ENCODE measurements around the gene CTSC. TPM values are rescaled to one million over a fixed set of nuclear protein-coding genes. Genes with fewer than 3 reads are reported as not detected.

CTSC gene
- total RNA-seq, 1 experiment from 2014 or later: 38.0 TPM

- RAD21 ChIA-PET (ENCODE audit: low non-redundant PET in 1 of 2, low total read pairs in 2 of 2, uncharacterized antibody in 2 of 2, unreplicated experiment in 2 of 2): no interaction called here
- H3K9me3 ChIP-seq (ENCODE audit: control insufficient read depth in 1 of 2, insufficient read depth in 1 of 2, low read depth in 1 of 2, low read length in 2 of 2): no peaks in the 10 kb centered on the region
- POLR2A ChIA-PET: no interaction called here
- TF ChIP-seq JUND (IDR thresholded peaks at IDR 0.05) (no peak), ZBTB33 (IDR thresholded peaks at IDR 0.05; ENCODE audit: extremely low read depth, insufficient replicate concordance, low read length) (no peak), ELF1 (IDR thresholded peaks at IDR 0.05; ENCODE audit: borderline replicate concordance, low read depth) (no peak), POLR2AphosphoS5 (IDR thresholded peaks at IDR 0.05; ENCODE audit: low read depth, low read length) (no peak), ATF3 (IDR thresholded peaks at IDR 0.05) (no peak), ZFX (IDR thresholded peaks at IDR 0.05) (no peak), MAX (IDR thresholded peaks at IDR 0.05) (no peak), SIN3A (IDR thresholded peaks at IDR 0.05; ENCODE audit: low read depth) (no peak), FOSL1 (IDR thresholded peaks at IDR 0.05; ENCODE audit: low read depth) (no peak), YY1 (IDR thresholded peaks at IDR 0.05; ENCODE audit: extremely low read depth, insufficient replicate concordance, low read depth, low read length) (no peak), EGR1 (IDR thresholded peaks at IDR 0.05; ENCODE audit: low read depth) (no peak), EZH2 (IDR thresholded peaks at IDR 0.05) (no peak), CBX3 (IDR thresholded peaks at IDR 0.05; ENCODE audit: low read depth) (no peak), POLR2A (IDR thresholded peaks at IDR 0.05; ENCODE audit: borderline replicate concordance, extremely low read depth, insufficient read depth, insufficient read length) (no peak), RAD21 (IDR thresholded peaks at IDR 0.05; ENCODE audit: low read depth) (no peak)
- no peaks in the 10 kb centered on the region for H3K27me3 ChIP-seq (ENCODE audit: insufficient read depth, low read length)
- no TSS peak for BruUV-seq (replicated peaks)
- H3K36me3 ChIP-seq (ENCODE audit: control insufficient read depth in 1 of 2, insufficient read depth in 2 of 2, low read length in 2 of 2): no peaks in the 10 kb centered on the region
- no peak overlapping the region for H3K27ac ChIP-seq (ENCODE audit: low read depth, low read length)
- no peak overlapping the region for H3K9ac ChIP-seq (ENCODE audit: low read length)
- no peaks in the 10 kb centered on the region for H4K20me1 ChIP-seq (ENCODE audit: insufficient read depth)
- no peak for ATAC-seq
- H3K4me2 ChIP-seq (ENCODE audit: low read length): no peak overlapping the region
- H2AFZ ChIP-seq (ENCODE audit: low read depth, low read length, poor library complexity, severe bottlenecking): no peak overlapping the region
- no peaks in the 10 kb centered on the region for H3K4me1 ChIP-seq (ENCODE audit: control insufficient read depth in 1 of 2, insufficient read depth in 2 of 2, low read length in 2 of 2)
- no peak overlapping the region for H3K4me3 ChIP-seq (replicated peaks in 1 of 2; ENCODE audit: low read depth in 1 of 2, low read length in 2 of 2)
- intact Hi-C loops (cut with micrococcal nuclease): no loop called here
- DNase-seq (ENCODE audit: low read depth, low spot score): no peak
- no peaks in the 10 kb centered on the region for H3K9me2 ChIP-seq (ENCODE audit: insufficient read depth)
- no peaks in the 10 kb centered on the region for H3K79me2 ChIP-seq (ENCODE audit: insufficient read depth, low read length)
- CTCF ChIA-PET: no interaction called here
Measured at GRCh38 chr11:88345408-88345807, 7.9 kb upstream of the CTSC start.

Data from HCT116 (cell line).